Measurements from ENCODE around the gene PRKAG1.

Gene PRKAG1

DNA sequence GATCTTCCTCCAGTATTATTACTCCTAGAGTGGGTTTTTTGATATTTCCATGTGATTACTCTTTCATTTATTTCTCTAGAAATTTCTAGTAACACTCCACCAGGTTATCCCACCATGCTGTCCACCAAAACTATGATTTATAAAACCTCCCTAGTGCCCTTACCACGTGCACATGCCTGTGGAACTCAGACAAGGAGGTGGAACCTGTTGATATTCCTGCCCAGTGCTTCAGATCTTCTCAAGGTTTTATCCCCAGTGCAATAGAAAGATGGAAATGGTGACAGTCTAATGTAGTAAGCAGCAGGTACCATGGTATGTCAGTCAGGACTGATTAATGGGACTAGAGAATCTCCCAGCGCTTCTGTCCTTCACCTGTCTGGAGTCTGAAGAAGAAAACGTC is 57.7 kb downstream of the PRKAG1 start:
- no peak for DNase-seq

DNA sequence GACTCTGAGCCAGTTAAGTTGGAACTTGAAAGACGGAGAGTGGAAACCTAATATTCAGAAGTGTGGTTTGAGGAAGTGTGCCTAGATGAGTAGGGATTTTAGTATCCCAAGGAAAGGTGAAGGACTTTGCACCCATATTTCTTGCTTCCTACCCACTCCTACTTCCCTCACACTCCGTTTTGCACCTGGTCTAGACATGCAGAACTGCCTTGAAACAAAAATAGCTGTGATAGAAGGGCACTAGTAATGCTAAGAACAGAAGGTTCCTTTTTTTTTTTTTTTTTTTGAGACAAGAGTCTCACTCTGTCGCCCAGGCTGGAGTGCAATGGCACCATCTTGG is 60.6 kb downstream of the PRKAG1 start:
- DNase-seq: no peak

DNA sequence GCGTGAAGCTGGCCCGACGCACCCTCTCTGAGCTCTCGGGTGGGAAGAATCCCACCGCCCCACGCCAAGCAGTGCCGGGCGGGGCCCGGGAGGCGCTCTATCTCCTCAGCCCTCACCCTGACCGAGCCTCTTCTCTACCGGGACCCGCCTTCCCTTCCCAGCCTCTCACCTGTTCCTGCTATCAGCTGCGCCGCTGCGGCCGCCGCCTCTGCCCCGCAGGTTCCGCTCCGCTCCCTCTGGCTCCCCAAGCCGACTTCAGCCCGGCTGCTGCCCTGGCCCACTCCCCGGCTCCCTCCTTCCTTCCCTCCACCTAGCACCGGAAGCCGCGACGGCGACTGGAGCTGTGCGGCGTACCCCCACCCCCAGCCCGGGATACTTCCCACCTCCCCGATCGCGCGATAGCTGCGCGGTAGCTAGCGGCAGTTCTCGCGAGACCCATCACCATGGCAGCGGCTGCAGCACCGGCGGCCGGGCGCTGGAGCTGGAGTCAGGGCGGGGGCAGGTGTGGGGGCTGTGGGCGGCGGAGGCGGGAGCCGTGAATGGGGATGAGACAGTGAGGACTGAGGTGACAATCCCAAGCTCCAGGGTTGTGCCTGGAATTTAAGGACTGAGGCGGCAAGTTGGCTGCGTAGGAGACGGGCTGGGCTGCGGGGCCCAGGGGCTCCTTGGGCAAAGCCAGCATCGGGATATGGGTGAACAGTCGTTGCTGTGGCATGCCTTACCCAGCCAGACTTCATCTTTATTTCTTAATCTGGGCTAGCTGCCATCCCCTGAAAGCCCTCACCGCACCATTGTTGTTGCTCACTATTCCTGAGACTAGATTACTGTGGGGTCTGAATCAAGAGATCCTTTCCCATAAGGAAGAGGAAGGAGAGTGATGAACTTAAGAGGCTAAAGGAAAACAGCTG is 61.2 kb downstream of the PRKAG1 start, which contains the start of gene ARF3:
ARF3 (minus strand) TSS at position 347 of the 908 bp plus-strand sequence. CDS start 16,392 bp downstream, outside the sequence.
- peak; percentile 97 for DNase-seq

DNA sequence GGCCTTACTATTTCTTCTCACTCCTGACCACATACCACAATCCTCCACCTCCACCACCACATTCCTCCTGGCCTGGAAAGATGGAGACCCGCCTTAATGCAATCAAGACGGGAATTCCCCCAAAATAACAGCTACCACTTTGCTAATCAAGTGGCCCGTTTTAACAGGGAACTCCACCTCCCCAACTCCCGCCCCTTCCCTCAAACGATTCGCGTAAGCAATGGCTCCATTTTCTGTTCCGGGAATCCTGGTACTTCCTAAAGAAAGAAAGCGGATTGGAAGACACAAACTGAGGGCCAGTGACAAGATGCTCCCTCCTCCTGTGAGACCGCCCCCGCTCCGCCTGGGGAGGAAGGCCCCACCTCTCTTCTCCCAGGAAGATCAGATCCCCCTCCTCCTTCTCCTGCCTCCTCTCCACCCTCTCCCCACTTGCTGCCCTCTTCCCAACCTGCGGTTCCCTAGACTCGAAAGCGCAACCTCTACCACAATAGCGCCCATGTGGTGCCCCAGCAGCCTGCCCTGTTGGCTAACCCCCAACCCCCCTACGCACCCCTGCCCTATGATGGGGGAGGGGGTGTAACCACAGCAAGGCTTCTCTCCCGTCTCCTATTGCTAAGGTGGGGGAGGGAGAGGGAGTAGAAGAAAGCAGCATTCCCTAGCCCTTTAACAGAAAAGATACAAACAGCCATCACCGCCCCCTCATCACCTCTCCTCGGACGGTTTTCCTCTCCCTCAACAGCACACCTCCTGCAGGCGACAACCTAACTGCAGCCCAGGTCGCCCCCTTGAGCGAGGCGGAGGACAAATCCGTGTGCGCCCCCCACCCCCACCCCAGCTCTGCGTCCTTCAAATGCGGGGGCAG is 62.1 kb downstream of the PRKAG1 start:
- DNase-seq: peak; percentile 48

DNA sequence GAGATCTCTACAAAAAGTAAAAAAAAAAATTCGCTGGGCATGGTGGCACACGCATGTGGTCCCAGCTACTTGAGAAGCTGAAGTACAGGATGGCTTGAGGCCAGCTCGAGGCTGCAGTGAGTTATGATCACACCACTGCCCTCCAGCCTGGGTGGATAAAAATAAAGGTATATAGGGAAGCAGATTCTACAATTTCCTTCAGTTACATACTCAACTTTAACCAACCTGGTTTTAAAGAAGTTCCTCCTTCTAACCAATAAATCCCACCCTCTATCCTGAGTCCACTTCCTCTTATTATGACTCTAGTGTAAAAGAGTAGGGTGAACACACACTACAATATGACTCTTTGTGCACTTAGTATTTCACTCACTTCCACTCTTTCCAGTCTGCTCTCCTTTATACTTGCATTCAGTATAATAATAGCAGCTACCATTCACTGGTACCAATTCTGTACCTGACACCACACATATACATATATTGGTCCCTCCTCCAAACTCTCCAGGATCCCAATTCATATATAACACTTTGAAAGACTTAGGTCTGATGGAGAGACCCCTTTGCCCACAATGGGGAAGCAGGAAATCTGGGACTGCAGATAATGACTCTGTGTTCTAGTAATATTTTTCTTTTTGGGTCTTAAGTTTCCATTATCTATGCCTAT is 63.6 kb downstream of the PRKAG1 start:
- no peak for DNase-seq

DNA sequence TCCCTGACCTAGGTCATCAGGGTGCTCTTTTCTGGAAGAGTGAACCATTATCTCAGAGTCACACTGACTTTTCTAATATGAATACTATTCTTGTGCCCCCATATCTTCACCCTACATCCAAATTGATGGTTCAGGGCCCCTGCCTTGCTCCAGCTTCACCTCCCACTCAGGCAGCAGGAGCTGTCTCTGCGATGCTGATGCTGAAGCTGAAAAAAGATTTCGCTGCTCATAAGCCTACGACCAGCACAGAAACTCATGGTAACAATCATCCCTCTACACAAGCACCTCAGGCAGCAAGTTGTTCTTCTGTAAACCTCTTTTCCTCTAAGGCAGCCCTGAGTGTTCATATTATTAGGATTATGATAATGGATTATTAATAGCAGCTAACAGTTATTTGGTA is 64.5 kb downstream of the PRKAG1 start:
- DNase-seq: no peak

DNA sequence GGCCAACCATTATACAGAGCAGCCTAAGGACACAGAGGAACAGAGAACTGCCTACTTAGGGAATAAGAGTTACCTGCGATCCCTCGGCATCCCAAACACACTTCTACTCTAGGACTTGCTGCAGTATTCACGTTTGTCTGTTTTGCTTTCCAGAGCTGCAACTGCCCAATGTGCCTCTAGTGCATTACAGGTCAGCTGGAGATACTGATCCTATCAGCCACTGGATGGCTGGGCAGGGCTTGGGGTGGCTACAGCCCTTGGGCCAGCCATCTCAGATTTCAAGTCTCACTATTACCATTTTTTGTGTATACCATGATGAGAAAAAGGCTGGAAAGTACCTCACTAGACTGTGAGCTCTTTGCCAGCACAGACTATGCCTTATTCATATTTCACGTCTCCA is 65.9 kb downstream of the PRKAG1 start:
- no peak for DNase-seq
